PC-3 (cell line): ENCODE results near the gene NFYC. TPM values are rescaled to one million over a fixed set of nuclear protein-coding genes. Genes with fewer than 3 reads are reported as not detected.

Experiments used
- ATAC-seq: fragments of 200-7000 bp; cut with Tn5 transposase; 2 replicates; pipeline ENCODE4 v1.9.1; 2020; ENCODE audit warnings: mild to moderate bottlenecking, moderate library complexity
- BruUV-seq: library from RNA; stranded (reverse); fragments of 400-500 nt; replicated peaks from 2 replicates; lab custom pipeline; 2021; lab: Mats Ljungman, UMichigan
- CTCF ChIA-PET: fragments of 300-600 bp; sonication (Branson Sonifier 250); formaldehyde crosslinking; loops from one replicate; lab custom pipeline; 2022; ENCODE audit warnings: antibody characterized with exemption; lab: Charles Lee
- POLR2A ChIA-PET: fragments of 300-600 bp; sonication (Branson Sonifier 250); formaldehyde crosslinking; loops from one replicate; lab custom pipeline; 2022; ENCODE audit warnings: antibody characterized with exemption; ENCODE audit not compliant: unreplicated experiment; lab: Charles Lee
- DNase-seq: peaks from one replicate; pipeline ENCODE4 v3.0.0-alpha.2; 2015
- H2AFZ ChIP-seq: fragments of 300-600 bp; sonication (generic); 2 replicates; pipeline ENCODE4 v1.6.0; 2016; ENCODE audit warnings: antibody characterized with exemption, low read length
- H3F3A ChIP-seq: fragments of 300-600 bp; sonication (generic); one replicate; pipeline ENCODE4 v1.6.0; 2017; ENCODE audit warnings: antibody characterized with exemption, low read length, control low read depth, mild to moderate bottlenecking; ENCODE audit not compliant: unreplicated experiment
- H3K27ac ChIP-seq: fragments of 300-600 bp; sonication (generic); 2 replicates; pipeline ENCODE4 v1.5.1; 2016; ENCODE audit warnings: mild to moderate bottlenecking, low read length
- H3K27me3 ChIP-seq: fragments of 300-600 bp; sonication (generic); 2 replicates; pipeline ENCODE4 v1.6.1; 2016; ENCODE audit warnings: low read length, mixed read lengths
- H3K36me3 ChIP-seq: fragments of 300-600 bp; sonication (generic); 2 replicates; pipeline ENCODE4 v1.6.1; 2016; ENCODE audit warnings: low read depth, mixed run types, low read length, mixed read lengths
- H3K4me1 ChIP-seq: fragments of 300-600 bp; sonication (generic); 2 replicates; pipeline ENCODE4 v1.5.1; 2016; ENCODE audit warnings: low read length; ENCODE audit not compliant: insufficient read depth
- H3K4me2 ChIP-seq: fragments of 300-600 bp; sonication (generic); 2 replicates; pipeline ENCODE4 v1.6.0; 2016; ENCODE audit warnings: low read length
- H3K4me3 ChIP-seq: fragments of 300-600 bp; sonication (generic); 2 replicates; pipeline ENCODE4 v1.5.1; 2016; ENCODE audit warnings: mild to moderate bottlenecking, low read length, mixed read lengths
- H3K79me2 ChIP-seq: fragments of 300-600 bp; sonication (generic); 2 replicates; pipeline ENCODE4 v1.6.1; 2017; ENCODE audit warnings: low read length, mixed read lengths
- H3K9ac ChIP-seq: fragments of 300-600 bp; sonication (generic); 2 replicates; pipeline ENCODE4 v1.6.0; 2016; ENCODE audit warnings: mild to moderate bottlenecking, low read length
- H3K9me2 ChIP-seq: fragments of 300-600 bp; sonication (generic); replicated peaks from 2 replicates; pipeline ENCODE4 v1.6.1; 2016; ENCODE audit warnings: mixed run types, low read length, mixed read lengths
- H3K9me3 ChIP-seq: fragments of 300-600 bp; sonication (generic); 2 replicates; pipeline ENCODE4 v1.6.1; 2016; ENCODE audit warnings: low read length, mixed read lengths
- H4K20me1 ChIP-seq: fragments of 300-600 bp; sonication (generic); 2 replicates; pipeline ENCODE4 v1.6.1; 2016; ENCODE audit warnings: low read length, mixed read lengths
- CTCF ChIP-seq: fragments of 300-600 bp; sonication (generic); conservative IDR thresholded peaks from 2 replicates; pipeline ENCODE4 v1.5.1; 2017; ENCODE audit warnings: antibody characterized with exemption, low read depth, mild to moderate bottlenecking, low read length
- EZH2 ChIP-seq: fragments of 300-600 bp; sonication (generic); IDR thresholded peaks from one replicate; pipeline ENCODE4 v1.6.1; 2017; ENCODE audit warnings: antibody characterized with exemption, mild to moderate bottlenecking, low read length; ENCODE audit not compliant: unreplicated experiment
- EZH2phosphoT487 ChIP-seq: fragments of 300-600 bp; sonication (generic); IDR thresholded peaks from 2 replicates; pipeline ENCODE4 v1.6.1; 2018; ENCODE audit warnings: mild to moderate bottlenecking, antibody characterized with exemption, low read length, borderline replicate concordance
- intact Hi-C: fragments of 100-400 bp; cut with micrococcal nuclease; formaldehyde crosslinking; loops from 2 replicates; pipeline ENCODE4 v1.9.0; 2023
- total RNA-seq: library from RNA; depleted of rRNA; stranded (reverse); fragments of >200 nt; gene quantifications from 2 replicates; pipeline ENCODE4 v1.2.3, GENCODE V29; 2014

Gene NFYC
- total RNA-seq, 1 experiment from 2014 or later: 52.6 TPM

- Histone ChIP-seq H3F3A (peaks cover 9% of the 10 kb centered on the region), H3K79me2 (peaks cover 96% of the 10 kb centered on the region), H3K4me3 (peak overlapping the region; percentile 73), H3K27ac (peak overlapping the region; percentile 45), H3K9me2 (no peaks in the 10 kb centered on the region), H3K4me1 (peaks cover 39% of the 10 kb centered on the region), H3K9me3 (no peaks in the 10 kb centered on the region), H3K4me2 (peak overlapping the region; percentile 82), H3K27me3 (no peaks in the 10 kb centered on the region), H4K20me1 (0 out of 2 replicates have a peak, but pooled peaks cover 11% of the 10 kb centered on the region), H3K9ac (peak overlapping the region; percentile 44; the same call in 1 of the 2 replicates), H3K36me3 (no peaks in the 10 kb centered on the region; the same call in 1 of the 2 replicates), H2AFZ (peak overlapping the region; percentile 63)
- intact Hi-C loops: no loop called here
- peak; percentile 88 for DNase-seq
- CTCF ChIA-PET: no interaction called here
- ATAC-seq: peak; percentile 87
- TSS peak; percentile 67 for BruUV-seq
- no peak for TF ChIP-seq EZH2
- POLR2A ChIA-PET: no interaction called here
These were observed 17.7 kb downstream of the NFYC start for GRCh38 chr1:40709100-40709801.

- CTCF ChIA-PET: no interaction called here
- H3K36me3 ChIP-seq: no peaks in the 10 kb centered on the region; the same call in 1 of the 2 replicates
- H2AFZ ChIP-seq: no peak overlapping the region
- H3K4me1 ChIP-seq: peaks cover 39% of the 10 kb centered on the region
- TF ChIP-seq EZH2 (no peak), EZH2phosphoT487 (no peak), CTCF (no peak)
- no peak for ATAC-seq
- no peaks in the 10 kb centered on the region for H3K27me3 ChIP-seq
- intact Hi-C loops: loop anchor here (5.0 kb wide), 1 partner anchor 42 kb away; no protein-coding TSS in a partner anchor
- peak overlapping the region; percentile 44; the same call in 1 of the 2 replicates for H3K9ac ChIP-seq
- H3K4me2 ChIP-seq: peak overlapping the region; percentile 82
- H4K20me1 ChIP-seq: 0 out of 2 replicates have a peak, but pooled peaks cover 11% of the 10 kb centered on the region
- peak overlapping the region; percentile 73 for H3K4me3 ChIP-seq
- peaks cover 94% of the 10 kb centered on the region for H3K79me2 ChIP-seq
- no peaks in the 10 kb centered on the region for H3K9me2 ChIP-seq
- no TSS peak for BruUV-seq
- no peak overlapping the region for H3K27ac ChIP-seq
- H3K9me3 ChIP-seq: no peaks in the 10 kb centered on the region
- no peak for DNase-seq
- peaks cover 9% of the 10 kb centered on the region for H3F3A ChIP-seq
- POLR2A ChIA-PET: no interaction called here
These were observed 18.3 kb downstream of the NFYC start for GRCh38 chr1:40709802-40710278.

GRCh38 chr1:40710581-40711315 is 19.2 kb downstream of the NFYC start:
- Histone ChIP-seq H3K27ac (peak overlapping the region; percentile 68), H3K9me2 (no peaks in the 10 kb centered on the region), H3K79me2 (peaks cover 92% of the 10 kb centered on the region), H3F3A (peaks cover 9% of the 10 kb centered on the region), H3K27me3 (no peaks in the 10 kb centered on the region), H3K4me3 (peak overlapping the region; percentile 73), H4K20me1 (0 out of 2 replicates have a peak, but pooled peaks cover 11% of the 10 kb centered on the region), H3K4me1 (peaks cover 39% of the 10 kb centered on the region), H2AFZ (no peak overlapping the region), H3K9ac (peak overlapping the region; percentile 8; the same call in 1 of the 2 replicates), H3K36me3 (no peaks in the 10 kb centered on the region; the same call in 1 of the 2 replicates), H3K4me2 (peak overlapping the region; percentile 82), H3K9me3 (no peaks in the 10 kb centered on the region)
- DNase-seq: no peak
- intact Hi-C loops: loop anchor here (5.0 kb wide), 1 partner anchor 42 kb away; no protein-coding TSS in a partner anchor
- CTCF ChIA-PET: no interaction called here
- POLR2A ChIA-PET: no interaction called here
- BruUV-seq: no TSS peak
- no peak for TF ChIP-seq EZH2
- no peak for TF ChIP-seq EZH2phosphoT487
- no peak for TF ChIP-seq CTCF
- no peak for ATAC-seq
